Astrocyte of the spinal cord (primary cell): ENCODE data around the gene BTBD9.

Experiments
- DNase-seq: peaks from one replicate; pipeline ENCODE4 v3.0.0; 2011; ENCODE audit warnings: low read depth, low spot score
- H3K4me3 ChIP-seq: 2 replicates; pipeline ENCODE4 v1.5.1; 2011; ENCODE audit warnings: low read depth, mild to moderate bottlenecking, low read length, moderate library complexity
- in situ Hi-C: cut with HindIII; loops from 2 replicates; pipeline ENCODE4 v1.10.0; 2017; ENCODE audit warnings: low sequenced_read_pairs
- TF ChIP-seq, protein P1 (sequence below): IDR thresholded peaks from 2 replicates; pipeline ENCODE4 v1.5.1; 2012; ENCODE audit warnings: low read depth, mild to moderate bottlenecking, low read length, inconsistent platforms

The BTBD9 gene

DNA sequence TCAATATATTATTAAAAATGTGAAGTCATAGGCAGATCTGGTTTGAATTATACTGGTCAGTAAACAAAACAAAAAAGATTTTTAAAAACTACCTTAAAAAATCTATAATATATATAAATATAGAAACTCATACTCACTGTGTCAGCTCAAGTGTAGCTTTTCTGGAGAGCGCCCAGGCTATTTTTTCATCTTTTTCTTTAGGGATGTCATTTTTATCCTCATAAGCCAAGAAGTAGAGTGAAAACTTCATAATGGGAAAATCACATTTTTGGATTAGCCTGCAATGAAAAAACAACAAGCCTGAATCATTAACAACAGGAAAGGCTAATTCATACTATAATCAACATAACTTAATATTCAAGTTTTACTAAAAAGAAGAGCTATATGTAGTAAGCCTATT is 44.5 kb upstream of the BTBD9 start:
- DNase-seq = no peak
- TF ChIP-seq, protein P1, sequence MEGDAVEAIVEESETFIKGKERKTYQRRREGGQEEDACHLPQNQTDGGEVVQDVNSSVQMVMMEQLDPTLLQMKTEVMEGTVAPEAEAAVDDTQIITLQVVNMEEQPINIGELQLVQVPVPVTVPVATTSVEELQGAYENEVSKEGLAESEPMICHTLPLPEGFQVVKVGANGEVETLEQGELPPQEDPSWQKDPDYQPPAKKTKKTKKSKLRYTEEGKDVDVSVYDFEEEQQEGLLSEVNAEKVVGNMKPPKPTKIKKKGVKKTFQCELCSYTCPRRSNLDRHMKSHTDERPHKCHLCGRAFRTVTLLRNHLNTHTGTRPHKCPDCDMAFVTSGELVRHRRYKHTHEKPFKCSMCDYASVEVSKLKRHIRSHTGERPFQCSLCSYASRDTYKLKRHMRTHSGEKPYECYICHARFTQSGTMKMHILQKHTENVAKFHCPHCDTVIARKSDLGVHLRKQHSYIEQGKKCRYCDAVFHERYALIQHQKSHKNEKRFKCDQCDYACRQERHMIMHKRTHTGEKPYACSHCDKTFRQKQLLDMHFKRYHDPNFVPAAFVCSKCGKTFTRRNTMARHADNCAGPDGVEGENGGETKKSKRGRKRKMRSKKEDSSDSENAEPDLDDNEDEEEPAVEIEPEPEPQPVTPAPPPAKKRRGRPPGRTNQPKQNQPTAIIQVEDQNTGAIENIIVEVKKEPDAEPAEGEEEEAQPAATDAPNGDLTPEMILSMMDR = no peak
- H3K4me3 ChIP-seq = no peak overlapping the region
- in situ Hi-C loops = no loop called here

DNA sequence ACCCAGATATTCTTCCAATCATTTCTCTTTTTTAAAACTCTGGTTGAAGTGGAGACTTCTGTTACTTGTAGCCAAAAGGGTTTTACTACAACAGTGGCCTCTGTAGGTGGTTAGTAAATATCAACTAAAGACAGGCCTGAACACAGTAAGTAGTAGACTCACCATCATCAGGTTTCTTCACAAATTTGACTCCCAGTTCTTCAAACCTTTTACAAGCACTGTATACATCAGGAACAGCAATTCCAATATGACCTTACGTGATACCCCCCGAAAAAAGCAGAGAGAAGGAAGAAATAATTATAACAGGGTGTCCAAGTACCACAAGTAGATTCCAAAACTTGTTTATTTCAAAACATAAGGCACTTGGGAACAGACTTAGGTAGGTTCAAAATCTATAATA is 42.1 kb upstream of the BTBD9 start:
- in situ Hi-C loops = no loop called here
- no peak overlapping the region for H3K4me3 ChIP-seq
- DNase-seq = no peak
- TF ChIP-seq, protein P1 = no peak

DNA sequence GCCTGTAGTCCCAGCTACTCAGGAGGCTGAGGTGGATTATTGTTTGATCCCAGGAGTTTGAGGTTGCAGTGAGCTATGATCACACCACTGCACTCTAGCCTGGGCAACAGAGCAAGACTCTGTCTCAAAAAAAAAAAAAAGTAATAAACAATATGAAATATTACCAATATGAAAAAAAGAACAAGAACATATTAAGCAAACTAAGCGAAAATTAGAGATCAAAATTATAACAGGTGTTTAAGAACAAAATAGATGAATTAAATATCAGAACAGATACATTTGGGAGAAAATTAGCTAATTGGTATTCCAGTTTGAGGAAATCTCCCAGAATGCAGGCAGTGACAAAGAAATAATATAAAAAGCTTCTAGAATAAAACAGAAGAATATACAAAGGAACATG is 39.9 kb upstream of the BTBD9 start:
- DNase-seq = no peak
- H3K4me3 ChIP-seq = no peak overlapping the region
- in situ Hi-C loops = no loop called here
- TF ChIP-seq, protein P1 = no peak

DNA sequence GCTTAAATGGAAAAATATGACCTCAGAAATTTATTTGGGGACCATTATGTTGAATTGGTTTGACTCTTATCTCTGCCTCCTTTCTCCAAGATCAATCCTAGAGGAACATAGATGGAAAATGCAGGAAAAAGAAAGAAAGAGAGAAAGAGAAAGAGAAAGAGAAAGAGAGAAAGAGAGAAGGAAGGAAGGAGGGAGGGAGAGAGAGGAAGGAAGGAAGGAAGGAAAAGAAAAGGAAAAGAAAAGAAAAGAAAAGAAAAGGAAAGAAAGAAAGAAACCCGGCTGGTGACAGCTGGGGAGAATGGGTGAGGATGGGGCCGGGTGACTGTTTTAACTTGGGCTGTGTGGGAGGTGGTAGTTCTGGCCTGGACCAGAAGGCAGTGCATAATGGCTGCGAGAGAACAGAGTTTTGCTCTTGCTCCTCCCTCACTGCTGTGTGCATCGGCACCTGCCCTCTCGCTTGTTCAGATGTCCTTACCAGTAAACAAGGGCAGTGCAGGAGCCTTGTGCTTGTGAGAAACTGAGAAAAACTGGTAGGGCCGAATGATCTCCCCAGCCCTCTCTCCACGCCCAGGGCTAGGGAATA is 38.5 kb upstream of the BTBD9 start:
- in situ Hi-C loops = no loop called here
- TF ChIP-seq, protein P1 = no peak
- DNase-seq = no peak
- no peak overlapping the region for H3K4me3 ChIP-seq

DNA sequence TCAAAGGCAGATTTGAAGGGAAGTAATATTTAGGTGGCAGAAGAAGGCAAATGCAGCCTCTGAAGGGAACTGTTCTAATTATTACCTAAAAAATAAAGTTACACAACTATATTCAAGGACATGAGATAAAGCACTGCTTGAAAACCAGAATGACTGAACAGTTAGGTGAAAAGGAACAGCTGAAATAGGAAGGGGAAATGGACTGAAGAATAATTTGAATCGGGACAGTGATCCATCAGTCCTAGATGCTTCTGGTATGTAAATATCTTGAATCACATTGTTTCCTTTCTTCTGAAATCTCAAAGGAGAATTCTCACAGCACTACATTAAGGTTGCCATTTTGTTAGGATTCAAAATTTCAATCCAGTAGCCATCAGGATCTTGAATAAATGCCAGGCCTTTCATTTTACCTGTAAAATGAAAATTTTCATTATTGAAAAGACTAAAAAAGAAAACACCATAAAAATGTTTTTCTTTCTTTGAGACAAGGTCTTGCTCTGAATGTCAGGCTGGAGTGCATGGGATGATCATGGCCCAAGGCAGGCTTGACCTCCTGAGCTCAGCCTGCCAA is 37.3 kb upstream of the BTBD9 start:
- TF ChIP-seq, protein P1 = no peak
- no peak overlapping the region for H3K4me3 ChIP-seq
- in situ Hi-C loops = no loop called here
- no peak for DNase-seq

DNA sequence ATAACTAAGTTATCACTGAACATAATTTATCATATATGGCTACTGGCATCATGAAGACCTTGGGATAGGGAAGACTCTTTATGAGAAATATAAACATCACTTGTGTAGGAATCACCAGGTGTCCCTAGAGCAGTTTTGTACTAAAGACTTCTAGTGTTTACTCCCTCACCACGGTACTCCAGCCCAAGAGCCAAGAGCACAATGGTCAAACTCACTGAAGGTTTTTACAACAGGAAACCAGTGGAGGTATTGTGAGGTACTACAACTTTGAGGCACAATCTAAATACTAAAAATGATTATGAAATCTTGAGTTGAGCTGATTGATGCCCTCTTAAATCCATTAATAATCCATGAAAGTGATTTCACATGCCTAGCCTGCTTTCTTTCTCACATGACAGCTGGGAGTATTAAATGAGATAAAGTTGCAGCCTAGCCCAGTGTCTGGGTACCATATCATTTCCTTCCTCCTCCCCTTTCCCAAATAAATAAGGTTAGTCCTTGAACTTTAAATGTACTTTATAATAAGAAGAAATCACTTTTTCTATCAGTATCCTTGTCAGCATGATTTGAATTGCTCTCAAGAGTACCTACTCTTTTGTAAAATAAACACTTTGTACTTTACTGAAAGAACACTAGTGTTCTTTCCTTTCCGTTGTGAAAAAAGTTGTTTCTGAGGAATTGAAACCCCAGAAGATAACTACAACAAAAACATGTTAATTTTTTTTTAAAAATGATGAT is 36.7 kb upstream of the BTBD9 start:
- in situ Hi-C loops = no loop called here
- TF ChIP-seq, protein P1 = no peak
- no peak overlapping the region for H3K4me3 ChIP-seq
- DNase-seq = no peak
